ENCODE measurements around the gene BSN. TPM values are rescaled to one million over a fixed set of nuclear protein-coding genes. Genes with fewer than 3 reads are reported as not detected.

Gene BSN
- total RNA-seq, 2 experiments from 2014 or later: 0.12 to 0.20 TPM

DNA sequence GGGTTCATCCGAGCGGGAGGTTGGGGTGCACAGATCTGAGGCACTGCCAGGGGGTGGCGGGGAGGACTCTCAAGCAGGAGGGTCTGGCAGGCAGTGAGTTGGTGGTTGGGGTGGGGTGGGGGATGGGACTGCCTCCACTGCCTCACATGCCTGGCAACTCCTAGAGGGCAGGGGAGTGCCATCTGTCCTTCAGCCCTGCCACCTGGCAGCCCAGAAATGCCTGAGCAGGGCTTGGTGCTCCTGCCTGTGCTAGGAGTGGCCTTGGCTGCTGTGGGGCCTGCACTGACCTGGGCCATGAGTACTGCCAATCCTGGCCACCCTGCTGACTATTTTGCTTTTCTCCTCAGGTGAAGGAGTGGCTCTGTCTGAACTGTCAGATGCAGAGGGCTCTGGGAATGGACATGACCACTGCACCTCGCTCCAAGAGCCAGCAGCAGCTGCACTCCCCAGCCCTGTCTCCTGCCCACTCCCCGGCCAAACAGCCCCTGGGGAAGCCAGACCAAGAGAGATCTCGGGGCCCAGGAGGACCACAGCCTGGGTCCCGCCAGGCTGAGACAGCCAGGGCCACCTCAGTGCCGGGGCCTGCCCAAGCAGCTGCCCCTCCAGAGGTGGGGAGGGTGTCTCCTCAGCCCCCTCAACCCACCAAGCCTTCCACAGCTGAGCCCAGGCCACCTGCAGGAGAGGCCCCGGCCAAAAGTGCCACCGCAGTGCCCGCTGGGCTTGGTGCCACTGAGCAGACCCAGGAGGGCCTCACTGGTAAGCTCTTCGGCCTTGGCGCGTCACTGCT is 87.8 kb downstream of the BSN start:
- no peaks in the 10 kb centered on the region for H3K9me3 Mint-ChIP-seq
- no peak for DNase-seq
- no peaks in the 10 kb centered on the region for H3K4me1 Mint-ChIP-seq (ENCODE audit: low read depth)
- no peaks in the 10 kb centered on the region for H3K36me3 Mint-ChIP-seq (ENCODE audit: low read depth)
- no peak overlapping the region for H3K27ac Mint-ChIP-seq
- CTCF ChIA-PET: no interaction called here
- intact Hi-C loops (cut with micrococcal nuclease): no loop called here
- H3K4me3 Mint-ChIP-seq: no peak overlapping the region
- H3K27me3 Mint-ChIP-seq (ENCODE audit: low read depth): no peaks in the 10 kb centered on the region

DNA sequence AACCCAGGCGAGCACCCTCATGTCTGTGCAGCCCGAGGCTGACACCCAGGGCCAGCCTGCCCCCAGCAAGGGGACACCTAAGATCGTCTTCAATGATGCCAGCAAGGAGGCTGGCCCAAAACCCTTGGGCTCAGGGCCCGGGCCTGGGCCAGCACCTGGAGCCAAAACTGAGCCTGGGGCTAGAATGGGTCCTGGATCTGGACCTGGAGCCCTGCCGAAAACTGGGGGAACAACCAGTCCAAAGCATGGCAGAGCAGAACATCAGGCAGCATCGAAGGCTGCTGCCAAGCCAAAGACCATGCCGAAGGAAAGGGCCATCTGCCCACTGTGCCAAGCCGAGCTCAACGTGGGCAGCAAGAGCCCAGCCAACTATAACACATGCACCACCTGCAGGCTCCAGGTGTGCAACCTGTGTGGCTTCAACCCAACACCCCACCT is 88.5 kb downstream of the BSN start:
- Mint-ChIP-seq H3K36me3 (ENCODE audit: low read depth) (no peaks in the 10 kb centered on the region), H3K27ac (no peak overlapping the region), H3K9me3 (no peaks in the 10 kb centered on the region), H3K27me3 (ENCODE audit: low read depth) (no peaks in the 10 kb centered on the region), H3K4me3 (no peak overlapping the region), H3K4me1 (ENCODE audit: low read depth) (no peaks in the 10 kb centered on the region)
- intact Hi-C loops (cut with micrococcal nuclease): no loop called here
- no peak for DNase-seq
- CTCF ChIA-PET: no interaction called here

DNA sequence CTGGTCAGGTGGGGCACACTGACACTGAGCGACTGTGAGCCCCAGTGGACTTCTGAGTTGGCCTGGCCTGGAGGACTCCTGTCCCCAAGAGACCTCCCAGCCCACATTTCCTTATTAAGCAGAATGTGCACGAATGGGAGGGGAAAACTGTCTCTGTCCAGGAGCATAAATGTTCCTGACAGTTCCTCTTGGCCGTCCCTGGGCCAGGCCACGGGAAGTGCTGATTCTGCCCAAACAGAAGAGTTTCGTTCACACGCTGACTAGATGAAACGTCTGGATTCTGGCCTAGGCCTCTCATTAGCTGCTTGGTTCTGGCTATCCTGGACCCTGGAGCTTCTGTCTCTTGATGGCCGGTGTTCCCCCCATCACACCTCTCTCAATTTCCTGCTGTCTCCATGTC is 90.4 kb downstream of the BSN start:
- H3K4me1 Mint-ChIP-seq (ENCODE audit: low read depth): no peaks in the 10 kb centered on the region
- CTCF ChIA-PET: no interaction called here
- intact Hi-C loops (cut with micrococcal nuclease): no loop called here
- H3K4me3 Mint-ChIP-seq: no peak overlapping the region
- H3K27ac Mint-ChIP-seq: no peak overlapping the region
- DNase-seq: no peak
- H3K27me3 Mint-ChIP-seq (ENCODE audit: low read depth): no peaks in the 10 kb centered on the region
- H3K36me3 Mint-ChIP-seq (ENCODE audit: low read depth): no peaks in the 10 kb centered on the region
- H3K9me3 Mint-ChIP-seq: no peaks in the 10 kb centered on the region

DNA sequence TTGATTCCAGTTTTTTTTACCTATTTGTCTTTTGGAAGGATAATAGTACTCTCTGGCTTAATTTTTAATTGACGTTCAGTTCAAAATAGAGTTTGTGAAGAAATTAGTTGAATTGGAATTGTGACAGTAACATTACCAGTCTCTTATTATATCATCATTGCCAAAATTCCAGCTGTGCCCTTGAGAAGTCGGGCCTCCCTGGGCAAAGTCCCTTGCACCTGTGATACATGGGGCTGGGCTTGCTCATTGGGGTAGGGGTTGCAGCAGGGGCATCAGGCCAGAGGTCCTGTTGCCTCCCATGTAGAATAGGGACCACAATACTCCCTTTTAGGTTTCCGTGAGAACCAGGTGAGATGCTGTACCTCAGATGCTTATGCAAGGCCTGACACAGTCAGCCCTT is 92.0 kb downstream of the BSN start:
- Mint-ChIP-seq H3K36me3 (ENCODE audit: low read depth) (no peaks in the 10 kb centered on the region), H3K27ac (no peak overlapping the region), H3K4me3 (no peak overlapping the region), H3K9me3 (no peaks in the 10 kb centered on the region), H3K4me1 (ENCODE audit: low read depth) (no peaks in the 10 kb centered on the region), H3K27me3 (ENCODE audit: low read depth) (no peaks in the 10 kb centered on the region)
- CTCF ChIA-PET: no interaction called here
- DNase-seq: no peak
- intact Hi-C loops (cut with micrococcal nuclease): no loop called here

DNA sequence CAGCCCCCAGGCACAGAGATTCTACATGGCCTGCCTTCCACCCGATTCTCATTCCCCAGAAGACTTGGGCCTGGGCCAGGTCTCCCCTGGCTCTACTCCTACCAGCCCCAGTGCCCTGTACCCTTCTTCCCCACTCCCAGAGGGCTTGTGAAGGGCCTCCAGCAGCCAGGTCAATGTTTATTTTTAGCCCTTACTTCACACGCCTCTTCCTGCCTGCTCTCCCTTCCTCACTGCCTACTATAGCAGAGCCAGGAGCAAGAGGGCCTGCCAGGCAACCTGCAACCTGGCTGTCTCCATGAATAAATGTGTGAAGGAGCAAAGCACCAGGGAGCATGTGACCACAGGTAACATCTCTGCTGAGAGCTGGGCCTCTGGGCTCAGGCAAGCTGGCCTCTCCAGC is 93.5 kb downstream of the BSN start:
- H3K36me3 Mint-ChIP-seq (ENCODE audit: low read depth): no peaks in the 10 kb centered on the region
- no peaks in the 10 kb centered on the region for H3K4me1 Mint-ChIP-seq (ENCODE audit: low read depth)
- no peaks in the 10 kb centered on the region for H3K9me3 Mint-ChIP-seq
- CTCF ChIA-PET: interaction anchor here (0.6 to 1.1 kb wide), 2 partner anchors 100 to 108 kb away, joined by 3 read pairs; no protein-coding TSS in a partner anchor
- no peaks in the 10 kb centered on the region for H3K27me3 Mint-ChIP-seq (ENCODE audit: low read depth)
- no peak for DNase-seq
- H3K4me3 Mint-ChIP-seq: no peak overlapping the region
- H3K27ac Mint-ChIP-seq: no peak overlapping the region
- intact Hi-C loops (cut with micrococcal nuclease): loop anchor here (2.0 kb wide), 1 partner anchor 67 kb away; no protein-coding TSS in a partner anchor

DNA sequence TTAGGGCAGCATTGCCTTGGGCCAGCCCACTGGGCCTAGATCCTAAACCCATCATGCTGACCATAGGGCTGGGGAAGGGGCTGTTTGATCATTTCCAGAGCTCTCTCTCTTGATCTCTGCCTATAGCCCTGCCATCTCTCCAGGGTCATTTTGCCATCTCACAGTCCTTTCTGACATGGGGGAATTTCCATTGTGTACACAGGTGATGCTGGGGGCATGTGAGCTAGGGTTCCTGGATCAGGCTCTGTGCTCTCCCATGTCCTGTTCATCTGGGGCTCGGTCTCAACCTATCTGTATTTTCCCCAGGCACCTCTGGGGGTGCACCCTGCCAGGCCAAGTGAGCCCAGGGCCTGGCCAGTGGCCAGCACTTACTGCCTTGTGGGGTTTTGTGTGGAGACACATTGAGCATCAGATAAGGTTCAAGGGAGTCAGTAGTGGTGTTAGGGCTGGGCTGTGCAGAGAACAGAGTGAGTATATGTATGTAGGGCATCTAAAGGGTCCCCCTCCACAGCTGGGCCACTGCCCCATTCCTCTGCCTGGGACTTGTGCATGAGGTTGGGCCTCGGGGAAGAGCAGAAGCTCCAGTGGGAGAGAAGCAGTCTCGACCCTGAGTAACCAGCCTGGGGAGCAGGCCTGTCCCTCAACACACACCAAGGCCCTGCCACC is 94.2 kb downstream of the BSN start:
- Mint-ChIP-seq H3K4me1 (ENCODE audit: low read depth) (no peaks in the 10 kb centered on the region), H3K27ac (no peak overlapping the region)

DNA sequence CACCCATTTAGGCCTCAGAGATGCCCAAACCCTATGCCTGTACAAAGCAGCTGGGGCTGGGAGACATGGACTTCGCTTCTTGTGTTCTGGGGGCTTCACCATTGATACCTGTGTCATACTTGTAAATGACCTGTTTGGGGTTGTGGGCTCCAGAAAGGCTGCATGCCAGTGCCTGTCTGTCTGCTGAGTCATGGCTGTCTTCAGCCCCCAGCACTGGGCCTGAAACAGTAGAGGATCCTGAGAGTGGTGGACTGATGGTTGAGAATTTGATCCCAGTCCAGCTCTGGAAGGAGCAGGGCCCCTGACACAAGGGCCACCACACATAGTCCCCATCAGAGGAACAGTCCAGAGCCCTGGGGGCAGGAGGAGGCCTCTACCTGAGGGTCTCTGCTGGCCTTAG is 95.3 kb downstream of the BSN start:
- Mint-ChIP-seq H3K27me3 (ENCODE audit: low read depth) (no peaks in the 10 kb centered on the region), H3K36me3 (ENCODE audit: low read depth) (no peaks in the 10 kb centered on the region), H3K4me3 (no peak overlapping the region), H3K9me3 (no peaks in the 10 kb centered on the region), H3K27ac (no peak overlapping the region), H3K4me1 (ENCODE audit: low read depth) (no peaks in the 10 kb centered on the region)
- DNase-seq: no peak
- CTCF ChIA-PET: no interaction called here
- intact Hi-C loops (cut with micrococcal nuclease): loop anchor here (2.0 kb wide), 1 partner anchor 69 kb away; no protein-coding TSS in a partner anchor

More for the DNA sequence above, 94.2 kb downstream of the BSN start:
- intact Hi-C loops (cut with micrococcal nuclease): loop anchor here (2.0 kb wide), 1 partner anchor 68 kb away; no protein-coding TSS in a partner anchor
- Mint-ChIP-seq H3K27me3 (ENCODE audit: low read depth) (no peaks in the 10 kb centered on the region), H3K36me3 (ENCODE audit: low read depth) (no peaks in the 10 kb centered on the region), H3K4me3 (no peak overlapping the region), H3K9me3 (no peaks in the 10 kb centered on the region)
- CTCF ChIA-PET: interaction anchor here (1.1 kb wide), 1 partner anchor 108 kb away, joined by 3 read pairs; no protein-coding TSS in a partner anchor
- no peak for DNase-seq

DNA sequence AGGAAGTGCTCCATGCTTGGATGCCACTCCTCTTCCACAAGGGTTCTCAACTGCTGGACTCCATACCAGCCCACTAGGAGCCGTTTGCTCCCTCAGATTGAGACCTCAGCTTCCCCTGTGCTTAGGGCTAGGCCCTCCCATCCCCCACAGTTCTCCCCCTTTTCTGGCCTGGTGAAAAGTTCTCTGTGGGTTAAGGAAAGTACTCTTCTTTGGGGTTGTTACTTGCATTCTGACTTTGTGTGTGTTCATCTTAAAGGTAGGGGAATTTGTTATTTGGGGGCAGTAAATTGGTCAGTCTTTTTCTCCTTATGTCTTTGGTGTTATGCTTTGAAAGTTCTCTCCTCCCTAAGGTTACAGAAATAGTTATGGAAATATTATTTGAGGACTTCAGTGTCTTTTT is 95.9 kb downstream of the BSN start:
- intact Hi-C loops (cut with micrococcal nuclease): no loop called here
- H3K27ac Mint-ChIP-seq: no peak overlapping the region
- no peak overlapping the region for H3K4me3 Mint-ChIP-seq

DNA sequence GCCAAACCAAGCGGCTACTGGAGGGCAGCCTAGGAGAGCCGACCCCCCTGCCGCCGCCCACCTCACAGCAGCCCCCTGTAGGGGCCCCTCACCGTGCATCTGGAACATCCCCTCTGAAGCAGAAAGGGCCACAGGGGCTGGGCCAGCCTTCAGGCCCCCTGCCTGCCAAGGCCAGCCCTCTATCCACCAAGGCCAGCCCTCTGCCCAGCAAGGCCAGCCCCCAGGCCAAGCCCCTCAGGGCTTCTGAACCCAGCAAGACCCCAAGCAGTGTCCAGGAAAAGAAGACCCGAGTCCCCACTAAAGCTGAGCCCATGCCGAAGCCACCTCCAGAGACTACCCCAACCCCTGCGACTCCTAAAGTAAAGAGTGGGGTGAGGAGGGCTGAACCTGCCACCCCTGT is 96.4 kb downstream of the BSN start:
- CTCF ChIA-PET: no interaction called here
- Mint-ChIP-seq H3K4me1 (ENCODE audit: low read depth) (no peaks in the 10 kb centered on the region), H3K27me3 (ENCODE audit: low read depth) (no peaks in the 10 kb centered on the region), H3K9me3 (no peaks in the 10 kb centered on the region), H3K27ac (no peak overlapping the region), H3K4me3 (no peak overlapping the region), H3K36me3 (ENCODE audit: low read depth) (no peaks in the 10 kb centered on the region)
- intact Hi-C loops (cut with micrococcal nuclease): no loop called here
- DNase-seq: no peak

More for the DNA sequence above, 95.9 kb downstream of the BSN start:
- no peaks in the 10 kb centered on the region for H3K27me3 Mint-ChIP-seq (ENCODE audit: low read depth)
- H3K9me3 Mint-ChIP-seq: no peaks in the 10 kb centered on the region
- H3K36me3 Mint-ChIP-seq (ENCODE audit: low read depth): no peaks in the 10 kb centered on the region
- CTCF ChIA-PET: no interaction called here
- H3K4me1 Mint-ChIP-seq (ENCODE audit: low read depth): no peaks in the 10 kb centered on the region
- DNase-seq: no peak

DNA sequence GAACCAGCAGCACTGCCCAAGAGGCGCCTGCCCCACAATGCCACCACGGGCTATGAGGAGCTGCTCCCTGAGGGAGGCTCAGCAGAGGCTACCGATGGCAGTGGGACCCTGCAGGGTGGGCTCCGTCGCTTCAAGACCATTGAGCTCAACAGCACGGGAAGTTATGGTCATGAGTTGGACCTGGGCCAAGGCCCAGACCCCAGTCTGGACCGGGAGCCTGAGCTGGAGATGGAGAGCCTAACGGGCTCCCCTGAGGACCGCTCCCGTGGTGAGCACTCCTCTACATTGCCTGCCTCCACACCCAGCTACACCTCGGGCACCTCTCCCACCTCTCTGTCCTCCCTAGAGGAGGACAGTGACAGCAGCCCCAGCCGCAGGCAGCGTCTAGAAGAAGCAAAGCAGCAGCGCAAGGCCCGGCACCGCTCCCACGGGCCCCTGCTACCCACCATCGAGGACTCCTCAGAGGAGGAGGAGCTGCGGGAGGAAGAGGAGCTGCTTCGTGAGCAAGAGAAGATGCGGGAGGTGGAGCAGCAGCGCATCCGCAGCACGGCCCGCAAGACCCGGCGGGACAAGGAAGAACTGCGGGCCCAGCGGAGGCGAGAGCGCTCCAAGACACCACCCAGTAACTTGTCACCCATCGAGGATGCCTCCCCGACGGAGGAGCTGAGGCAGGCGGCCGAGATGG is 98.1 kb downstream of the BSN start:
- Mint-ChIP-seq H3K9me3 (no peaks in the 10 kb centered on the region), H3K27me3 (ENCODE audit: low read depth) (peaks cover 3% of the 10 kb centered on the region), H3K36me3 (ENCODE audit: low read depth) (no peaks in the 10 kb centered on the region), H3K4me3 (no peak overlapping the region), H3K27ac (no peak overlapping the region), H3K4me1 (ENCODE audit: low read depth) (no peaks in the 10 kb centered on the region)
- no peak for DNase-seq
- CTCF ChIA-PET: interaction anchor here (1.5 kb wide), 1 partner anchor 14 kb away, joined by 3 read pairs; no protein-coding TSS in a partner anchor
- intact Hi-C loops (cut with micrococcal nuclease): no loop called here

DNA sequence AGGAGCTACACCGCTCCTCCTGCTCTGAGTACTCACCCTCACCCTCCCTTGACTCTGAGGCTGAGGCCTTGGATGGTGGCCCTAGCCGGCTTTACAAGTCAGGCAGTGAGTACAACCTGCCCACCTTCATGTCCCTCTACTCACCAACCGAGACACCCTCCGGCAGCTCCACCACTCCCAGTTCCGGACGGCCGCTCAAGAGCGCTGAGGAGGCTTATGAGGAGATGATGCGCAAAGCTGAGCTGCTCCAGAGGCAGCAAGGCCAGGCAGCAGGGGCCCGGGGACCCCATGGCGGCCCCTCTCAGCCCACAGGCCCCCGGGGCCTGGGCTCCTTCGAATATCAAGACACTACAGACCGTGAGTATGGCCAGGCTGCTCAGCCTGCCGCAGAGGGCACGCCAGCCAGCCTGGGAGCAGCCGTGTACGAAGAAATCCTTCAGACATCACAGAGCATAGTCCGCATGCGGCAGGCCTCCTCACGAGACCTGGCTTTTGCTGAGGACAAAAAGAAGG is 98.7 kb downstream of the BSN start:
- no peak overlapping the region for H3K27ac Mint-ChIP-seq
- no peaks in the 10 kb centered on the region for H3K36me3 Mint-ChIP-seq (ENCODE audit: low read depth)
- DNase-seq: no peak
- CTCF ChIA-PET: interaction anchor here (1.5 kb wide), 1 partner anchor 13 kb away, joined by 3 read pairs; no protein-coding TSS in a partner anchor
- no peaks in the 10 kb centered on the region for H3K4me1 Mint-ChIP-seq (ENCODE audit: low read depth)
- intact Hi-C loops (cut with micrococcal nuclease): no loop called here
- no peaks in the 10 kb centered on the region for H3K9me3 Mint-ChIP-seq
- H3K4me3 Mint-ChIP-seq: no peak overlapping the region
- peaks cover 3% of the 10 kb centered on the region for H3K27me3 Mint-ChIP-seq (ENCODE audit: low read depth)

DNA sequence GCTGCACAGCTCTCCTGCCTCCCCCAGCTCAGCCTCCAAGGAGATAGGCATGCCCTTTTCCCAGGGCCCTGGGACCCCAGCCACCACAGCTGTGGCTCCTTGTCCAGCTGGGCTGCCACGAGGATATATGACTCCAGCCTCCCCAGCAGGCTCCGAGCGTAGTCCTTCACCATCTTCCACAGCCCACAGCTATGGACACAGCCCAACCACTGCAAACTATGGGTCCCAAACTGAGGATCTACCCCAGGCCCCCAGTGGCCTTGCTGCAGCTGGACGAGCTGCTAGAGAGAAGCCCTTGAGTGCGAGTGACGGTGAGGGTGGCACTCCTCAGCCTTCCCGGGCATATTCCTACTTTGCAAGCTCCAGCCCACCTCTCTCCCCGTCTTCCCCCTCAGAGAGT is 99.3 kb downstream of the BSN start:
- Mint-ChIP-seq H3K27ac (no peak overlapping the region), H3K4me1 (ENCODE audit: low read depth) (no peaks in the 10 kb centered on the region), H3K4me3 (no peak overlapping the region), H3K27me3 (ENCODE audit: low read depth) (peaks cover 3% of the 10 kb centered on the region), H3K9me3 (no peaks in the 10 kb centered on the region), H3K36me3 (ENCODE audit: low read depth) (no peaks in the 10 kb centered on the region)
- no peak for DNase-seq
- intact Hi-C loops (cut with micrococcal nuclease): no loop called here
- CTCF ChIA-PET: interaction anchor here (1.5 kb wide), 1 partner anchor 13 kb away, joined by 3 read pairs; no protein-coding TSS in a partner anchor

Data from activated naive CD4-positive, alpha-beta T cell treated with anti-CD3 and anti-CD28 coated beads for 36 hours (primary cell).